Measurements from ENCODE around the gene BBS12.

The BBS12 gene

DNA sequence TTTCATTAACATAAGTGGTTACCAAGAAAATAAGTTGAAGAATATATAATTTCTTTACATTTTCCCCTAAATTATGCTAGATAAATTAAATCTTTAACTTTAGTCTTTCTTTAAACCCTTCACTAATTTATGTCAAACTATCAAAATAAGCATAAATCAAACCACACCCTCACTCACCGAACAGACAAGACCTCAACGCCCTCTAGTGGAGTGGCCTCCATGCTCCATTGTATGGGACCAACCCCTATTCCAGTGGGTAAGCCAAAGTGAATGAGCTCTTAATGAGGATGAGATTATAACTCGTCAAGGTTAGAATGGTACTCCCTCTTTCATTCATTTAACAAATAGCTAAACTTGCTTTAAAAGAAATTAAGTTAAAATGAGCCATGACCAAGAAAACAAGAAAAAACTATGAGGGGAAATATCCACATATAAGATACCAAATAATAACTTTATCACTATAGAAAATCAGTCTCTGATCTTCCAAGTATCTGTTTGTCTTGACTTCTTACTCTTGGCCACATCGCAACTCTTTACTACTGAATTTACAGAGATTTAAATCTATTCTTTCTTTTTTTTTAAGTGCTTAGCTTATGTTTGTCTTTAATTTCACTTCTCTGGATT, 15.6 kb upstream of the BBS12 start:
- no peak overlapping the region for H3K27ac ChIP-seq (ENCODE audit: low read length)
- H3K36me3 ChIP-seq (ENCODE audit: control insufficient read depth in 1 of 2, insufficient read depth in 2 of 2, low read length in 2 of 2) = no peaks in the 10 kb centered on the region
- H3K4me3 ChIP-seq (ENCODE audit: low read depth in 1 of 2, low read length in 2 of 2) = no peak overlapping the region
- no peaks in the 10 kb centered on the region for H3K4me1 ChIP-seq (ENCODE audit: control insufficient read depth in 1 of 2, insufficient read depth in 2 of 2, low read length in 2 of 2)
- no peaks in the 10 kb centered on the region for H3K9me3 ChIP-seq (ENCODE audit: control insufficient read depth in 1 of 2, low read length in 2 of 2)
- H3K27me3 ChIP-seq (ENCODE audit: low read depth, low read length) = no peaks in the 10 kb centered on the region

DNA sequence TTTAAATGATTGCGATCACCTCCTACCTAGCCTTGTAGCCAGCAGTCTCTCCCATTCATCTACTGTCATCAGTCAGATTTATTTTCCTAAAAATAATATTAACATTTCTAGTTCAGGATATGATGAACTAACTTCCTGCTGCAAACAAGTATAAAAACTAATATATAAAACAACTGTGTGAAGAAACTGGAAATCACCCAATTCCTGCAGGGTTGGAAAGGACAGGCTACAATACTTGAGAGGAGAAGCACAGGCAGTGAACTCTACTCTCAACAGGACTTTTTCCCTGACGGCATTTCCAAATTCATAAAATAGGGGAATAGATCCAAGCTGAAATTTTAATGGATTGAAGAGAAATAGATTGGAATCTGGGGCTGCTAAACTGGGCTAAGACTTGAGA, 14.2 kb upstream of the BBS12 start:
- no peaks in the 10 kb centered on the region for H3K9me3 ChIP-seq (ENCODE audit: control insufficient read depth in 1 of 2, low read length in 2 of 2)
- H3K4me1 ChIP-seq (ENCODE audit: control insufficient read depth in 1 of 2, insufficient read depth in 2 of 2, low read length in 2 of 2) = no peaks in the 10 kb centered on the region
- H3K27ac ChIP-seq (ENCODE audit: low read length) = no peak overlapping the region
- no peaks in the 10 kb centered on the region for H3K36me3 ChIP-seq (ENCODE audit: control insufficient read depth in 1 of 2, insufficient read depth in 2 of 2, low read length in 2 of 2)
- no peak overlapping the region for H3K4me3 ChIP-seq (ENCODE audit: low read depth in 1 of 2, low read length in 2 of 2)
- no peaks in the 10 kb centered on the region for H3K27me3 ChIP-seq (ENCODE audit: low read depth, low read length)

DNA sequence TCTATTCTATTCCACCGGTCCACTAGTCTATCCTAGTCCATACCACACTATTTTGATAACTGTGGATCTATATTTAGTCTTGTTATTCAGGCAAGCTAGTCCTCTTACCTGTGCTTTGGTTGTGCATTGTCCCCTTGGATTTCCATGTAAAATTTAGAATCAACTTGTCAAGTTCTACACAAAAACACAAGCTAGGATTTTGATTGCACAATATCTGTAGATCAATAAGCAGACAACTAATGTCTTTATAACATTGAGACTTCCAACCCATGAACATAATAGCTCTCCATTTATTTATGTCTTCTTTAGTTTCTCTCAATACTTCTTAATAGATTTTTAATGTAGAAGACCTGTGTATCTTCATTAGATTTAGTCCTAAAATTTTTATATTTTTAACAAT, 10.2 kb upstream of the BBS12 start:
- no peaks in the 10 kb centered on the region for H3K4me1 ChIP-seq (ENCODE audit: control insufficient read depth in 1 of 2, insufficient read depth in 2 of 2, low read length in 2 of 2)

DNA sequence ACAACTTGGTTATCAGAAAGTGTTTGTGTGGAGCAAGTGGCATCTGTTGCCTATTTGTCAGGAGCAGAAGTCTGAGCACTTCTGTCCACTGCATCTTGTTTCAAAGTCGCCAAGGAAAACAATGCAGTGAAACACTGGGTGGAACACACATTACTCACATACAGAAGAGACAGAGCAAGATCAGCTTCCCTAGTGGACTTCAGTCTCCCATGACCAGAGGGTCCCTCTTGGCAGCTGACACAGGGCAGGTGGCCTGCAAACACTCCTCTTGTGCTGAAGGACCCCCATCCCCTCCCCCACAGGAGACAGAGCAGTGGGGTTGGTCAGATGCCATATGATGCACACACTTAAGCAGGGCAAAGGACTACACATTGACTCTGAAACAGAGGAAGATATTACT, 3.6 kb upstream of the BBS12 start:
- Histone ChIP-seq H3K27ac (ENCODE audit: low read length) (no peak overlapping the region), H3K27me3 (ENCODE audit: low read depth, low read length) (no peaks in the 10 kb centered on the region), H3K9me3 (ENCODE audit: control insufficient read depth in 1 of 2, low read length in 2 of 2) (no peaks in the 10 kb centered on the region), H3K4me3 (ENCODE audit: low read depth in 1 of 2, low read length in 2 of 2) (no peak overlapping the region), H3K36me3 (ENCODE audit: control insufficient read depth in 1 of 2, insufficient read depth in 2 of 2, low read length in 2 of 2) (peaks cover 0 to 6% of the 10 kb centered on the region in 2 donors), H3K4me1 (ENCODE audit: control insufficient read depth in 1 of 2, insufficient read depth in 2 of 2, low read length in 2 of 2) (peaks cover 3 to 15% of the 10 kb centered on the region in 2 donors)

More for the DNA sequence above, 10.2 kb upstream of the BBS12 start:
- Histone ChIP-seq H3K36me3 (ENCODE audit: control insufficient read depth in 1 of 2, insufficient read depth in 2 of 2, low read length in 2 of 2) (no peaks in the 10 kb centered on the region), H3K27ac (ENCODE audit: low read length) (no peak overlapping the region), H3K9me3 (ENCODE audit: control insufficient read depth in 1 of 2, low read length in 2 of 2) (no peaks in the 10 kb centered on the region), H3K27me3 (ENCODE audit: low read depth, low read length) (no peaks in the 10 kb centered on the region), H3K4me3 (ENCODE audit: low read depth in 1 of 2, low read length in 2 of 2) (no peak overlapping the region)

- H3K4me3 ChIP-seq (ENCODE audit: low read depth in 1 of 2, low read length in 2 of 2) = peak overlapping the region; percentile 50 to 86
Measured at GRCh38 chr4:122731676-122732075, 828 bp upstream of the BBS12 start.

DNA sequence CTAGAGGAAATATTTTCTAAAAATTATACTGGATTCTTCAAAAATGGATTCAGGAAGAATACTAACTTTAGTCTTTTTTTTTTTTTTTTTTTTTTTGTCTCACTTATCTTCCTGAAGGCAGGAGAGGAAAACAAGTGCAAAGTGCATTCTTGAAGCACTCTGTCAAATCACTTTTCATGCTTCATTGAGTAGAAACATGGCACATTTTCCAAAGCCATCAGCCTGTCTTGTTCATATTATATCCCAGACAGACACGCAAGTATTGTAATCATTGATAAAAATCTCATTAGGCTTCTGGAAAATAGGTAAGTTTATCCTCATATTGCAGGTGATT, 1.2 kb downstream of the BBS12 start:
- H3K36me3 ChIP-seq (ENCODE audit: control insufficient read depth in 1 of 2, insufficient read depth in 2 of 2, low read length in 2 of 2) = peaks cover 0 to 10% of the 10 kb centered on the region in 2 donors
- H3K4me1 ChIP-seq (ENCODE audit: control insufficient read depth in 1 of 2, insufficient read depth in 2 of 2, low read length in 2 of 2) = peaks cover 3 to 24% of the 10 kb centered on the region in 2 donors
- H3K27ac ChIP-seq (ENCODE audit: low read length) = peak overlapping the region; percentile 99
- peak overlapping the region; percentile 86 to 96 for H3K4me3 ChIP-seq (ENCODE audit: low read depth in 1 of 2, low read length in 2 of 2)
- no peaks in the 10 kb centered on the region for H3K9me3 ChIP-seq (ENCODE audit: control insufficient read depth in 1 of 2, low read length in 2 of 2)
- H3K27me3 ChIP-seq (ENCODE audit: low read depth, low read length) = no peaks in the 10 kb centered on the region

More at GRCh38 chr4:122731676-122732075, 828 bp upstream of the BBS12 start:
- peak overlapping the region; percentile 82 for H3K27ac ChIP-seq (ENCODE audit: low read length)
- no peaks in the 10 kb centered on the region for H3K27me3 ChIP-seq (ENCODE audit: low read depth, low read length)
- peaks cover 3 to 24% of the 10 kb centered on the region in 2 donors for H3K4me1 ChIP-seq (ENCODE audit: control insufficient read depth in 1 of 2, insufficient read depth in 2 of 2, low read length in 2 of 2)
- no peaks in the 10 kb centered on the region for H3K9me3 ChIP-seq (ENCODE audit: control insufficient read depth in 1 of 2, low read length in 2 of 2)
- H3K36me3 ChIP-seq (ENCODE audit: control insufficient read depth in 1 of 2, insufficient read depth in 2 of 2, low read length in 2 of 2) = peaks cover 0 to 6% of the 10 kb centered on the region in 2 donors

DNA sequence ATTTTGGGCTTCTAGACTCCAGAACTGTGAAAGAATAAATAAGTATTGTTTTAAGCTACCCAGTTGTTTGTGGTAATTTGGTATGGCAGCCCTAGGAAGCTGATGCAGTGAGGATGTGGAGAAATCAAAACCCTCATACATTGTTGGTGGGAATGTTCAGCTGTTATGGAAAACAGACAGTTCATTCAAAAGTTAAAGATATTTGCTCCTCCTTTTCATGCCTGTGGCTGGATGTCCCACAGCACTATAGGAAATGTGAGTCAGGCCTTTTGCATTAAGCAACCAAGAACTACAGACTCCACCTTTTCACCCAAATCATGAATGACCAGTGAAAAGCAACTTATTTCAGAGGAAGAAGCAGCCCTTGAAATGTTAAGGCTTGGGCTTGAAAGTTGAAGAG, 6.7 kb downstream of the BBS12 start:
- Histone ChIP-seq H3K9me3 (ENCODE audit: control insufficient read depth in 1 of 2, low read length in 2 of 2) (no peaks in the 10 kb centered on the region), H3K27ac (ENCODE audit: low read length) (no peak overlapping the region), H3K4me3 (ENCODE audit: low read depth in 1 of 2, low read length in 2 of 2) (no peak overlapping the region), H3K4me1 (ENCODE audit: control insufficient read depth in 1 of 2, insufficient read depth in 2 of 2, low read length in 2 of 2) (peaks cover 0 to 6% of the 10 kb centered on the region in 2 donors), H3K27me3 (ENCODE audit: low read depth, low read length) (no peaks in the 10 kb centered on the region), H3K36me3 (ENCODE audit: control insufficient read depth in 1 of 2, insufficient read depth in 2 of 2, low read length in 2 of 2) (peaks cover 13 to 24% of the 10 kb centered on the region in 2 donors)

GRCh38 chr4:122742933-122743829, 10.7 kb downstream of the BBS12 start:
- Histone ChIP-seq H3K27ac (ENCODE audit: low read length) (no peak overlapping the region), H3K36me3 (ENCODE audit: control insufficient read depth in 1 of 2, insufficient read depth in 2 of 2, low read length in 2 of 2) (peaks cover 13 to 21% of the 10 kb centered on the region in 2 donors), H3K4me1 (ENCODE audit: control insufficient read depth in 1 of 2, insufficient read depth in 2 of 2, low read length in 2 of 2) (peaks cover 0 to 4% of the 10 kb centered on the region in 2 donors), H3K9me3 (ENCODE audit: control insufficient read depth in 1 of 2, low read length in 2 of 2) (no peaks in the 10 kb centered on the region), H3K4me3 (ENCODE audit: low read depth in 1 of 2, low read length in 2 of 2) (no peak overlapping the region), H3K27me3 (ENCODE audit: low read depth, low read length) (no peaks in the 10 kb centered on the region)

DNA sequence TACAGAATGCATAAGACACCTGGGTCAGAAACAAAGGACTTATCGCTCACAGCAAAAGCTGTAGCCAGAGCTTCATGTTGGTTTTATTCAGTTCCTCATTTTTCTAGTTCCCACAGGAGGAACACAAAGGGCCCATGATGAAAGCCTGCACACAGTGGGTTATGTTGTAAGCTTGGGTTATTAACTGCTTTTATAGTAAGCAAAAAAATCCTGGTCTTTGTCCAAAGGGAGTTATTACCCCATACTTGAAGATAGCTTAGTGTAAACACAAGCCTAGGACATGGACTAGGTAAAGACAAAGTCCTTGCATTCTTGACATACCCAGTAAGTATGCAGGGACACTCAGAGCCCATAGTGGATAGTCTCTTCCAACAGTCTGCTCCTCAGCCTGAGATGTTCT, 11.7 kb downstream of the BBS12 start:
- Histone ChIP-seq H3K27me3 (ENCODE audit: low read depth, low read length) (no peaks in the 10 kb centered on the region), H3K27ac (ENCODE audit: low read length) (no peak overlapping the region), H3K4me3 (ENCODE audit: low read depth in 1 of 2, low read length in 2 of 2) (no peak overlapping the region), H3K36me3 (ENCODE audit: control insufficient read depth in 1 of 2, insufficient read depth in 2 of 2, low read length in 2 of 2) (peaks cover 13 to 21% of the 10 kb centered on the region in 2 donors), H3K4me1 (ENCODE audit: control insufficient read depth in 1 of 2, insufficient read depth in 2 of 2, low read length in 2 of 2) (peaks cover 0 to 4% of the 10 kb centered on the region in 2 donors), H3K9me3 (ENCODE audit: control insufficient read depth in 1 of 2, low read length in 2 of 2) (no peaks in the 10 kb centered on the region)

- Histone ChIP-seq H3K27ac (ENCODE audit: low read length) (no peak overlapping the region), H3K27me3 (ENCODE audit: low read depth, low read length) (no peaks in the 10 kb centered on the region), H3K9me3 (ENCODE audit: control insufficient read depth in 1 of 2, low read length in 2 of 2) (no peaks in the 10 kb centered on the region)
Measured at GRCh38 chr4:122746485-122746965, 14.0 kb downstream of the BBS12 start.

GRCh38 chr4:122747068-122747467, 14.6 kb downstream of the BBS12 start:
- H3K9me3 ChIP-seq (ENCODE audit: control insufficient read depth in 1 of 2, low read length in 2 of 2) = no peaks in the 10 kb centered on the region
- no peak overlapping the region for H3K4me3 ChIP-seq (ENCODE audit: low read depth in 1 of 2, low read length in 2 of 2)
- no peak overlapping the region for H3K27ac ChIP-seq (ENCODE audit: low read length)
- peaks cover 0 to 4% of the 10 kb centered on the region in 2 donors for H3K4me1 ChIP-seq (ENCODE audit: control insufficient read depth in 1 of 2, insufficient read depth in 2 of 2, low read length in 2 of 2)
- no peaks in the 10 kb centered on the region for H3K27me3 ChIP-seq (ENCODE audit: low read depth, low read length)
- peaks cover 10 to 16% of the 10 kb centered on the region in 2 donors for H3K36me3 ChIP-seq (ENCODE audit: control insufficient read depth in 1 of 2, insufficient read depth in 2 of 2, low read length in 2 of 2)

More at GRCh38 chr4:122746485-122746965, 14.0 kb downstream of the BBS12 start:
- Histone ChIP-seq H3K4me1 (ENCODE audit: control insufficient read depth in 1 of 2, insufficient read depth in 2 of 2, low read length in 2 of 2) (peaks cover 0 to 4% of the 10 kb centered on the region in 2 donors), H3K4me3 (ENCODE audit: low read depth in 1 of 2, low read length in 2 of 2) (no peak overlapping the region), H3K36me3 (ENCODE audit: control insufficient read depth in 1 of 2, insufficient read depth in 2 of 2, low read length in 2 of 2) (peaks cover 13 to 21% of the 10 kb centered on the region in 2 donors)
